Measurements from ENCODE around the gene CDK2.

GRCh38 chr12:55934773-55935172 is 31.9 kb upstream of the CDK2 start:
- TF ChIP-seq, protein P1, sequence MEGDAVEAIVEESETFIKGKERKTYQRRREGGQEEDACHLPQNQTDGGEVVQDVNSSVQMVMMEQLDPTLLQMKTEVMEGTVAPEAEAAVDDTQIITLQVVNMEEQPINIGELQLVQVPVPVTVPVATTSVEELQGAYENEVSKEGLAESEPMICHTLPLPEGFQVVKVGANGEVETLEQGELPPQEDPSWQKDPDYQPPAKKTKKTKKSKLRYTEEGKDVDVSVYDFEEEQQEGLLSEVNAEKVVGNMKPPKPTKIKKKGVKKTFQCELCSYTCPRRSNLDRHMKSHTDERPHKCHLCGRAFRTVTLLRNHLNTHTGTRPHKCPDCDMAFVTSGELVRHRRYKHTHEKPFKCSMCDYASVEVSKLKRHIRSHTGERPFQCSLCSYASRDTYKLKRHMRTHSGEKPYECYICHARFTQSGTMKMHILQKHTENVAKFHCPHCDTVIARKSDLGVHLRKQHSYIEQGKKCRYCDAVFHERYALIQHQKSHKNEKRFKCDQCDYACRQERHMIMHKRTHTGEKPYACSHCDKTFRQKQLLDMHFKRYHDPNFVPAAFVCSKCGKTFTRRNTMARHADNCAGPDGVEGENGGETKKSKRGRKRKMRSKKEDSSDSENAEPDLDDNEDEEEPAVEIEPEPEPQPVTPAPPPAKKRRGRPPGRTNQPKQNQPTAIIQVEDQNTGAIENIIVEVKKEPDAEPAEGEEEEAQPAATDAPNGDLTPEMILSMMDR (IDR thresholded peaks at IDR 0.05; ENCODE audit: low read depth, low read length, missing input control), result no peak
- TF ChIP-seq, protein P2, sequence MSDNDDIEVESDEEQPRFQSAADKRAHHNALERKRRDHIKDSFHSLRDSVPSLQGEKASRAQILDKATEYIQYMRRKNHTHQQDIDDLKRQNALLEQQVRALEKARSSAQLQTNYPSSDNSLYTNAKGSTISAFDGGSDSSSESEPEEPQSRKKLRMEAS (IDR thresholded peaks at IDR 0.05), result no peak
- TF ChIP-seq GABPA (IDR thresholded peaks at IDR 0.05 in 1 of 2, conservative IDR thresholded peaks at IDR 0.05 in 1 of 2) (no peak), FOXA1 (IDR thresholded peaks at IDR 0.05) (no peak), YY1 (IDR thresholded peaks at IDR 0.05) (no peak), EGR1 (IDR thresholded peaks at IDR 0.05; ENCODE audit: low read depth in 2 of 2) (no peak), JUND (IDR thresholded peaks at IDR 0.05) (no peak), ZBTB33 (IDR thresholded peaks at IDR 0.05) (no peak), SP1 (IDR thresholded peaks at IDR 0.05) (no peak), ATF3 (IDR thresholded peaks at IDR 0.05) (no peak), RAD21 (IDR thresholded peaks at IDR 0.05) (no peak)
- TF ChIP-seq, protein P3, sequence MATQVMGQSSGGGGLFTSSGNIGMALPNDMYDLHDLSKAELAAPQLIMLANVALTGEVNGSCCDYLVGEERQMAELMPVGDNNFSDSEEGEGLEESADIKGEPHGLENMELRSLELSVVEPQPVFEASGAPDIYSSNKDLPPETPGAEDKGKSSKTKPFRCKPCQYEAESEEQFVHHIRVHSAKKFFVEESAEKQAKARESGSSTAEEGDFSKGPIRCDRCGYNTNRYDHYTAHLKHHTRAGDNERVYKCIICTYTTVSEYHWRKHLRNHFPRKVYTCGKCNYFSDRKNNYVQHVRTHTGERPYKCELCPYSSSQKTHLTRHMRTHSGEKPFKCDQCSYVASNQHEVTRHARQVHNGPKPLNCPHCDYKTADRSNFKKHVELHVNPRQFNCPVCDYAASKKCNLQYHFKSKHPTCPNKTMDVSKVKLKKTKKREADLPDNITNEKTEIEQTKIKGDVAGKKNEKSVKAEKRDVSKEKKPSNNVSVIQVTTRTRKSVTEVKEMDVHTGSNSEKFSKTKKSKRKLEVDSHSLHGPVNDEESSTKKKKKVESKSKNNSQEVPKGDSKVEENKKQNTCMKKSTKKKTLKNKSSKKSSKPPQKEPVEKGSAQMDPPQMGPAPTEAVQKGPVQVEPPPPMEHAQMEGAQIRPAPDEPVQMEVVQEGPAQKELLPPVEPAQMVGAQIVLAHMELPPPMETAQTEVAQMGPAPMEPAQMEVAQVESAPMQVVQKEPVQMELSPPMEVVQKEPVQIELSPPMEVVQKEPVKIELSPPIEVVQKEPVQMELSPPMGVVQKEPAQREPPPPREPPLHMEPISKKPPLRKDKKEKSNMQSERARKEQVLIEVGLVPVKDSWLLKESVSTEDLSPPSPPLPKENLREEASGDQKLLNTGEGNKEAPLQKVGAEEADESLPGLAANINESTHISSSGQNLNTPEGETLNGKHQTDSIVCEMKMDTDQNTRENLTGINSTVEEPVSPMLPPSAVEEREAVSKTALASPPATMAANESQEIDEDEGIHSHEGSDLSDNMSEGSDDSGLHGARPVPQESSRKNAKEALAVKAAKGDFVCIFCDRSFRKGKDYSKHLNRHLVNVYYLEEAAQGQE (IDR thresholded peaks at IDR 0.05), result no peak
